Activated CD4-positive, alpha-beta T cell treated with anti-CD3 and anti-CD28 coated beads, Interleukin-2, amount 50 U/mL, for 1 hour (primary cell): Measurements from ENCODE around the gene OR2G2.

Experiments used
- DNase-seq: peaks from one replicate; pipeline ENCODE4 v3.0.0-alpha.2; 2020

The OR2G2 gene, protein sequence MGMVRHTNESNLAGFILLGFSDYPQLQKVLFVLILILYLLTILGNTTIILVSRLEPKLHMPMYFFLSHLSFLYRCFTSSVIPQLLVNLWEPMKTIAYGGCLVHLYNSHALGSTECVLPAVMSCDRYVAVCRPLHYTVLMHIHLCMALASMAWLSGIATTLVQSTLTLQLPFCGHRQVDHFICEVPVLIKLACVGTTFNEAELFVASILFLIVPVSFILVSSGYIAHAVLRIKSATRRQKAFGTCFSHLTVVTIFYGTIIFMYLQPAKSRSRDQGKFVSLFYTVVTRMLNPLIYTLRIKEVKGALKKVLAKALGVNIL

DNA sequence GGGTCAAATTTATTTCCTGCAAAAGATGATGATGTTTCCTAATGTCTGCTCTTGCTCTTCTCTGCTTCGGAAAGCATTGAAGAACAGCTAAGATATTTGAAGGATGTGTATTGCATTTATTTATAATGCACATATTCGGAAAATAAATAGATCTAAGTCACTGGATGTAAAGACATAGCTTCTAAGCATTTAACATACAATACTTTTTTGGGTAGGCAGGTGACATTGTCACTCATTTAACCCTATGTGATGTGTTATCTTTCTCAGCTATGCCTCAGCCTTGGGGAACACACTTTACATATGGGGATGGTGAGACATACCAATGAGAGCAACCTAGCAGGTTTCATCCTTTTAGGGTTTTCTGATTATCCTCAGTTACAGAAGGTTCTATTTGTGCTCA, at the start of gene OR2G2:
Gene OR2G2, plus strand, starts transcription at position 301 of the 400 bp plus-strand sequence. Its CDS starts 0 bp downstream, at position 301.
- DNase-seq: no peak

DNA sequence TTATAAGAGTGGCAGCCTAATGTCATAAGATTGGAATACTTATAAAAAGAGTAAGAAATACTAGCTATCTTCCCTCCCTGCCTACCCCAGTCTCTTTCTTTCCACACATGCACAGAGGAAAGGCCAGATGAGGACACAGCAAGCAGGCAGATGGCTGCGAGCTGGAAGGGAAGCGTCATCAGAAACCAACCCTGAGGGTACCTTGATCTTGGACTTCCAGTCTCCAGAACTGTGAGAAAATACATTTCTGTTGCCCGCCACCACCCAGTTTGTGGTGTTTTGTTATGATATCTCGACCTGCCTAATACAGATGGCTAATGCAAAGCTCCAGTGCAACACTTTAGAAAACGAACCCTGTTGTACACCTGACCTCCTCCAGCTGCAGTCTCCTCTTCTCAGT, 49.6 kb upstream of the OR2G2 start:
- no peak for DNase-seq

DNA sequence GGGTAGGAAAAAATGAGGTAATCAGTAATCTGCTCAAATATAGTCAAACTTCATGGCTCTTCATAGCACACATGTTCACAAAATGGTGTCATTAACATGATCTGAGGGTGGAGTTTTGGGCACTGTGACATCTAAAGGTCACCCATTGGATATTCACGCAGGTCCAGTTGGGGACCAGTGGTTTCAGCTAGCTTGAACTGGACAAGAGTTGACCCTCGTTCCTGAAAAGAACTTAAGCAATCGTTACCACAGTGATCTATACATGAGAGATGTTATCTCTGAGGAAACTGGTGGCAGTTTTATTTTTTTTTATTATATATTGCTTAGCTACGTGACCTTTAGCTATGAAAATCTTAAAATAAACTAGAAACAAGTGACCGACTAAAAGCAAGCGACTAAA, 48.9 kb upstream of the OR2G2 start:
- DNase-seq: no peak

DNA sequence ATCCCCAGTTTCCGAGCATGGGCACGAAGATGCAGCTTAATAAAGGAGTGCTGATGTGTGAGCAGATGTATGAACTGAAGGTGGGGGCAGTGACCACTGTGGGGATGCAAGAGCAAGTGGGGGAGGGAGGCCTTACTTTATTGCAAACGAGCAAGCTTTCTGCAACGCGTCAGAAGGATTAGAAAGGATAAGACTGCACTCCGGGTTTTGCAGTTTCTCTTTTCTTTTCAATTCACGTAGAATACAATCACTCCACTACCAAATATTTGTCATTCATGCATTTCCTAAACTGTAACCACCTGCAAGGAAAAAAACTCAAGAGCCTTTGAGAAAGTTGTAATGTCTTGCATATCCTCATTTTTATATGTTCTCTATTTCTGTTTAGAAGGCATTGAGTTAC, 47.6 kb upstream of the OR2G2 start:
- no peak for DNase-seq

DNA sequence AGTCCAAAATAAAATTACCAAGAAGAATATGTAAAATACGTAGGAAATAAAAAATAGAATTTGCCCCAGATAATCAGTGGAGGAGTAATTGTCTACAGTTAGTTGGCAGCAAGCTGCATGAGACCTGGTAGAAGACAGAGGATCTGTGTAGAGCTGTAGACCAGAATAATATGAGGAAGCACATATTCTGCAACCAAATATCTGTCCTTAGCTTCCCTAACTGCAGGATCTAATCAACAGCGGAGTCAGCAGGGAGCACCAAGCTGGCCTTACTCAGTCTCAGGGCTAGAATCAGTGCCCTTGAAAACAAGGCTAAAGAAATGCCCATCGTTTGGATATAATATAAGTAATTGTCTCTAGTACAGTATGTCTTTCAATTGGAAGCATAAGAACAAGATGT, 45.3 kb upstream of the OR2G2 start:
- DNase-seq: no peak

DNA sequence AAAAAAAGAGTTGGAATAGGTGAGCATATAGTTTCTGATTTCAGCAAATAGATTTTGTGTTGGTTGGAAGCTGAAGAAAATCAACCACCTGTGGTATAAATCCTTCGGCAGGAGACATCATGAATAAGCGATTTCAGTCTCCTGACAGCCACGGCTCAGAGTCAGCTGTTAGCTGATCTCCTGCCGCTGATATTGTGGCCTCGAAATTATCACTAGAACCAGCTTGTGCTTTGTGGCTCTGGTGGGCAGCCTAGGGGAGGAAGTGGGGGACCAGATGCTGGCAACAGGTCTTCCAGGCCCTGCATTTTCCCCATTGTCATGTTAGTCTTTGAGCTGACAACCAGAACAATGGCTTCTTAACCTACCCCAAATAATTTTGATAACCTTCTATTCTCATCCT, 40.1 kb upstream of the OR2G2 start:
- no peak for DNase-seq

DNA sequence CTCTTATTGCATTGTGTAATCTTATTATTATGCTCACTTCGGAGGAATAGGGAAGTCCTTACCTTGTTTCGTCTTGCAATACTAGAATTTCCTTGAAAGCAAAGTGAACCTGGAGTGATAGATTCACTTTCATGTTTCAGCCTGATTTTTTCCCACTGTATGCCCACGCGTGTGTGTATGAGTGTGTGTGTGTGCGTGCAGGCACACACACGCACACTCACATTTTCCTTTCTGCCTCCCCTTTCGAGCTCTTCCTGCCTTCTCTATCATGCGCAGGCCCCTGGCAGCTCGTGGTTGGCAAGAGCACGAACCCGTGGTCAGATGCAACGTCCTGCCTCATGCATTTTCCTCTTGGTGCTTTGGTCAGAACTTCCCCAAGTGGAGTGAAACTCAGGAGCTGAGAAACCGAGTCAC, 39.4 kb upstream of the OR2G2 start, which contains the start of gene GCSAML:
Gene GCSAML, plus strand, starts transcription at position 366 of the 414 bp plus-strand sequence. CDS start 58 bp downstream, outside the sequence.
- DNase-seq: no peak

DNA sequence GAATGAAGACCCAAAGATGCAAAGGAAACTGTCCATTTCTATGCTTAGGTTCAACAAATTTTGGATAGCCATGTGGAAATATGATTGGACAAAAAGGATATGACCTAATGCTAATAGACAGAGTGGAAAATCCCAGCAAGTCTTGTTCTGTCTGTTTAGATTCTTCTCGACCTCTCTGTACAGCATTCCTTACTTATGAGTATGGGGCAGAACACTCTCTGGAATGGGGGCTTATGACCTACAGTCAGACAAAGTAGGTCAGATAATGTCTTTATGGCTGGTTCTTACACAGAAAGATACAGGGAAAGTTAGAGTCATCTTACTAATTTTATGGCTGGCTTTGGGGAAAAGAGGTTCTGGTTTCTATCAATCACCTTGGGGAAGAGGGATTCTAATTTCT, 36.4 kb upstream of the OR2G2 start:
- no peak for DNase-seq

DNA sequence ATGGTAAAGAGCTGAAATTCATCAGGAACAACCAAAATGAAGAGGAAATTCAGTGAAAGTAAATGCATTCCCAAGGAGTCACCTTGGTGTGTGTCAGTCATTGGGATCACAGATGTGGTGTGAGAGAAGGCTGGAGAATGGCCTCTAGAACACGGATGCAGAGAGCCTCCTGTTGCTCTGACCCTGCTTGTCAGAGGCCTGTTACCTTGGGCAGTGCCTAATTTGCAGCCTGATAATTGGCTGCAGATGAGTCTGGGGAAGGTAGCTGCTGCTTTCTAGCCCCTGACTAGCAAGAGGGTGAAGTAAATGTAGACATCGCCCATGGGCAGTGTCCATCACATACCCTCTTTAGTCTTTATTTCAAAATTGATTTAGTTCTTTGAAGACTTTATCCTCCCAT, 35.9 kb upstream of the OR2G2 start:
- no peak for DNase-seq

DNA sequence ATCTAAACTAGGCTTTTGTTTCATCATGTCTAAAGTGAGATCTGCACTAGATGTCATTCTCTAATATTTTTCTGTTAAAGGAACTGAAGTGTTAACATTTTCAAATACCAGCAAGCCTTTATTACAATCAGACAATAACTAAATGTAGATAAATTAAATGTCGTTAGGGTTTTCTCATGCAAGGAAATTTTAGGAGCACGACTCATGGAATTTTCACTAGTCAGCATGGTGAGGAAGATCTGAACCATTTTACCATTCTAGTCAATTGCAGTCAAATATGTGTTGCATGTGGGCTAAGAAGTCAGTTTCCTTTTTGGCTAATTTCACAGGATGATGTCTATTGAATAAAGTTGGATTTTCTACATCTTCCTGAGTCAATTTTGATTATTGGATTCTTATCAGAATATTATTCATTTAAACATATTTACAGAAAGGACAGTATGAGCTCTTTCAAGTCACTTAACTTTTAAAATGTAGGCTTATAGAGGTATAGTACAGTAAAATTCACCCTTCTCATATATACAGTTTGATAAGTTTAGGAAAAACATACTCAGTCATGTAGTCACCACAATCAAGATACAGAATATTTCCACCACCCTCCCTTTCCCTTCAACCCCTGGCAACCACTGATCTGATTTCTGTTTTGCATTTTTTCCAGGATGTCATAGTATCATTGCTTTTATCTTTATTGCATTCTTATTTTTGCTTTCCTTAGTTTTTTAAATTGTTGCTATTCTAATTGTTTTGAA, 30.1 kb upstream of the OR2G2 start:
- no peak for DNase-seq

DNA sequence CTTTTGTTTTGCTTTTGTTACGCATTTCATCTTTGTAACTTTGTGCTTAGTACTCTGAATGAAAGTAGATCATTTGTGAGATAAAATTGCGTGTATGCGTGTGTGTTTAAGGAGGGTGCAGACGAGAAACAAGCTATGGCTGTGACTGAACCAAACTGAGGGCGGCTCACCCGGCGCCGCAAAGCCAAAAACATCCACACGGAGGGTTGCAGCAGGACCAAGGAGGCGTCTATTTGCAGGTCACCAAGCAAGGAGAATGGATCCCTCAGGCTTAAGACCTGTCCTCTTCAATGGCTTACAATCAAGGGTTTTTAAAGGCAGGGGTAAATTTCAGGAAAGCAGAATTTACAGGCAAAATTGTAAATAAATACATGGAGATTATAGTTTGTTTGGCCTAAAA, 26.4 kb upstream of the OR2G2 start:
- no peak for DNase-seq

DNA sequence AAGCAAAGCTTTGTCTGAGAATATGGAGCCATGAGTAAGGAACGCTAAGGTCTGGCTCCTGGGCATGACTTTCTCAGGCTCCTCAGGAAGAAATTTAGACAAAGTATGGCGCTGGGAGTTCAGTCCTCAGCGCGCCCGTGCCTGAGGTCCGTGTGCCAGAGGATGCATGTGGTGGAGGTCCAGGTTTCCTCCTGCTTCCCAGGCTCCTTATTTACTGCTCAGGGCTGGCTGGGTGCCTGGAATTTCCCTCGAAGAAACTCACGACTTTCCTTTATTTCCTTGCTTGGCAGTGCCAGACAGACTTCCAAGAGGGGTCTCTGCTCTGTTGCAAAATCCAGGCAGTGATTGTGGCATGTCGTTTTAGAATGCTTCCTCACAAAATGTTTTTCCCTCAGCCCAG, 26.0 kb upstream of the OR2G2 start:
- no peak for DNase-seq

DNA sequence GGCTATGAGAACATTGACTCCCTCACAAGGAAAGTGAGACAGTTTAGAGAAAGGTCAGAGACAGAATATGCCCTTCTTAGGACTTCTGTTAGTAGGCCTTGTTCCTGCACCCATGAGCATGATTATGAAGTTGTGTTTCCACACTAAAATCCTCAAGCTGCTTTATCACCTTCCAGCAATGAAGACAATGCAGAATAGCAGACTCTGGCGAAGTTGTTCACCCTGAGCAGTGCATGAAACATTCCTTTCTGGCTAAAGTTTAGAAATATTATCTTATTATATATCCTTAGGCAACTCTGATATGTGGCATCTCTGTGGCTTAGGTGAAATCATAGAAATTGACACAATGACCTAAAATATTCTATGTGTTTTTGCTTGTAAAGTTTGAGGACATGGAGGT, 13.9 kb upstream of the OR2G2 start:
- no peak for DNase-seq

DNA sequence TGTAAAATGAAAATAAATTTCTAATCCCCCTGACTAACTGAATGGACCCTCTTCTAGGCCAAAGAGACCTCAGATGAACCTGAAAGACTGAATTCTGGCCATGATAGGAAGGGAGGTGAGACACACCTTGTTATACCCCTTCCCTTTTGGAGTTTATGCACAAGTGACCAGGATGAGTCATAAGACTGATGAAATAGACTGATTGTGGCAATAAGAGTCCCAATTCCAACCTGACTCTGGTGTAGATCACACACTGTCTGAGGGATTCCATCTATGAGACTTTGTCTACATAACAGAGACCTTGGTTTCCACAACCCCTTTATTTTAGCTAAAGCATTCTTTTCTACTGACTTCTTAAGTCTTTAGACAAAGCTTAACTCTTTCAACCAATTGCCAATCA, 13.5 kb upstream of the OR2G2 start:
- no peak for DNase-seq

DNA sequence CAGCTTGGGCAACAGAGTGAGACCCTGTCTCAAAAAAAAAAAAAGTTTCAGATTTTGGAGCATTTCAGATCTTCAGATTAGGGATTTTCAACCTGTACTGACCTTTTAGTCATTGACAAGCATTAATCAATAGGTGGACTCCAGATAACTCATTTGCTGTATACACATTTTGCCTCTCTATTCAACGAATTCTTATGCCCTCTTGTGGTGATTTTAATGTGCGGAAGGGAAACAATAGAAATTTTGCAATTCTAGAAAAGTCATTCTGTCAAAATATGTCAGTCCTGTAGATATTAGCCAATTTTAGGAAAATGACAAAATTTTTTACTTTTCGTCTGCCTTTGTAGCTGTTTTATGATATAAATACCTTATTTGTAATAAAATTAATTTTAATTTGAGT, 11.6 kb upstream of the OR2G2 start:
- no peak for DNase-seq

DNA sequence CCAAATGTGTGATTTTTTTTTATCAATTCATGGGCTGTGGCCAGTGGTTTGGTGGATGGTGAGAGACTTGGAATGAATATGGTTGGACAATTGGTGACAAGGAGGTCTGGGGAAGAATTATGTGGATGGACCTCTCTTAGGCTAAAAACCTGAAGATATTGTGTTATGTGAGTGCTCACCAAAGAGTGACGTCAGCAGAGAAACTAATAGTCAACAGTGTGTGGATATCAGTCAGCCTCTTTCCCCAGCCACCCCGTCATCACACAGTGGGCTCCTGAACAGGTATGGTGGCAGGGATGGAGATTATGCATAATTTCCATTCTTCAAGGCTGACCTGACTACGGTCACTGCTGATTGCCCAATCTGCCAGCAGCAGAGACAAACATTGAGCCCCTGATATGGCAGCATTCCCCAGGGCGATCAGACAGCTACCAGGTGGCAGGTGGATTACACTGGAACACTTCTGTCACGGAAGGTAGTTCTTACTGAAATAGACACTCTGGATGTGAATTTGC, 9.2 kb upstream of the OR2G2 start:
- no peak for DNase-seq

DNA sequence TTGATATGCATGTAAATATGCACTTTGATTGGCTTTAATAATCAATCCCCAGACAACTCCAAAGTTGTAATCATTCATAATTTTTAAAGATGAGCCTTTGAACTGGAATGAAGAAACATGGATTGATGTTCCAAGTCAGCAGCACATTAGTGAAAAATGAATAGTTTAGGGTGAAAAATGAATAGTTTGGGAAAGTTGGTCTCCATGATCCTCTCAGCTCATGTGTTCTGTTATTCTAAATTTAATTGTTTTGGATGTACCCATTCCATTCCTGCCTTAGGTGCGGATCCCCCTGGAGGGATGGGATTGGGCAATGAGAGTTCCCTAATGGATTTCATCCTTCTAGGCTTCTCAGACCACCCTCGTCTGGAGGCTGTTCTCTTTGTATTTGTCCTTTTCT, 17.1 kb downstream of the OR2G2 start, which contains the start of gene OR2G3:
Gene OR2G3, plus strand, starts transcription at position 301 of the 400 bp plus-strand sequence. Its CDS starts 0 bp downstream, at position 301.
- DNase-seq: no peak

DNA sequence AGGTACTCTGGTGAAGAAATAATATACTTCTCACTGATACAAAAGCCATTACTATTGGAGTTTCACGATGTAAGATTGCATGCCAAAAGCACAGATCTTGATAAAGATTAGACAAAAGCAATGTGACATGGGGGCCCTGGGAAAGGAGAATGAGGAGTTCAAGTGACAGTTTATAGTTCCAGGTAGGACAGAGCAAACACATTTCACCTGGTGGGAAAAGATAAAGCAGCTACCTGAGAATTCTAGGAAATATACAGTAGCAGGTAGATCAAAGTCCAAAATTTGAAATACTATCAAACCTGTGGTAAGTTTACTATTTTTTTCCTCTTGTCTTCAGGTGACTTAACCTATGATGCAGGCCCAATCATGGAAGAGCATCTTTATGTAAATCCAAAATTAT, 25.2 kb downstream of the OR2G2 start:
- DNase-seq: no peak

DNA sequence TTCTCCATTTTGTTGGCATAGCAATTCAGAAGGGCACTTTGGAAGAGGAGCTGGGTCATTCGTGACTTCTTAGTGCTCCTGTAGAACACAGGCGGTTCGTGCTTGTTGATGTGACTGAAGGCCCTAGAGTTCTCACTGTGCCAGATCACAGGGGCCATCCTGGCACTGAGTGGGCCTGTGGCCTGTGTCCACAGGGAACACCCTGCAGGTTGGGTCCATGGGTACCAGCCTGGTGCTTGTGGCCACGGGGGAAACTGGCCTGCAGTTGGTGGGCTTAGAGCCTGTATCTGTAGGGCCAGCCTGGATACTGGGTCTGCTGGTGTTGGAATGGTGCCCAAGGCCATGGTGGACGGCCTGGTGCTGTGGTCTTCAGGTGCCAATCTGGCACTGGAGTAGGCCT, 26.5 kb downstream of the OR2G2 start:
- no peak for DNase-seq

DNA sequence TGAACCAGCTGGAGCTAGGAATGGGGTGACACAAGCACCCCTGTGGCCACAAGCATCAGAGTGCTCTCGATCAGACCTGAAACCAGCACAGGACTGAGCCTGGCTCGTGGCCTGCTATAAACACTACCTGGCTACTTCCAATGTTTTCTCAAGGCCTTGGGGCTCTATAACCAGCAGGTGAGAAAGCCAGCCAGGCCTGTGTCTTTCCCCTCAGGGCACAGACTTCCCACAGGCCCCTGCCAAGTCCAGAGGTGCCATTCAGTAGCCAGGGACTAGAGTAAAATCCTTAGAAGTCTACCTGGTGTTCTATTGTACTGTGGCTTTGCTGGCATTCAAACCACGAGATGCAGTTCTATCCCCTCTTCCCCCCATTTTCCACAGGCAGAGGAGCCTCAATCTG, 39.8 kb downstream of the OR2G2 start:
- DNase-seq: no peak

DNA sequence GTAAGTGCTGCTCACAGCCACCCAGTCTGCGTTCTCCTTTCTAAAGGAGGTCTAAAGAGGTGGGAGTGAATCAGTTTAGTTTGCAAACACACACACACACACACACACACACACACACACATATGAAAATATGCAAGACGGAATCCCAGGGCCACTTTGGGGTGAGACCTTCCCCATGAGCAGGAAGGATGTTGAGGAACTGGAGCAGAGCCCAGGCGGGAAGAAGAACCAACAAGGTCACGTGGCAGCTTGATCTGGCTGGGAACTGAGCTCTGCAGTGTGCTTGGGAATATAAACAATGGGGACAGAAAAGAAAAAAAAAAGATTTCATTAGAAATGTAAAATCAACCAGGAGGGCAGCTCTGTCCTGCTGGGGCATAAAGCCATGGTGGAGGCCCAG, 49.9 kb downstream of the OR2G2 start:
- DNase-seq: no peak

DNA sequence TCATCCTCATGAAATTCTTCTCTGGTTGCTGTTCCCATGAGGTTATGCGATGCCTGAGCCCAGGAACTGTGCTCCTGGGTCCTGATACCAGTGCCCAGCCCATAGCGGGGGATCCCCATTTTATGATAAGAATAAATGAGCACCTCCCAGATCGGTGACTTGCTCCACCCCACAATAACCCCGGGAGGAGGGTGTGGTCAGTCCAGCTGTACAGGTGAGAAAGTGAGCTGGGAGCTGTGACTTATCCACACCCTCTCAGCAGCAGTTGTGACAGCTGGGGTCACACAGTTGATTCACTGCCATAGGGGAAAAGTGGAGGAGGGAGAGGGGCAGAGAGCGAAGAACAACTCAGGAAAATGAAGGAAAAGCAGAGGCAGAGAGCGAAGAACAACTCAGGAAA, 50.6 kb downstream of the OR2G2 start:
- no peak for DNase-seq
